DMS114 treated with DMSO at 0.1 percent for 48 hours (cell line): ENCODE data around the gene NLGN2.

ENCODE experiments used
- DNase-seq: peaks from one replicate; lab custom pipeline; 2025; ENCODE audit not compliant: unreplicated experiment; lab: John Stamatoyannopoulos, UW

Gene NLGN2

DNA sequence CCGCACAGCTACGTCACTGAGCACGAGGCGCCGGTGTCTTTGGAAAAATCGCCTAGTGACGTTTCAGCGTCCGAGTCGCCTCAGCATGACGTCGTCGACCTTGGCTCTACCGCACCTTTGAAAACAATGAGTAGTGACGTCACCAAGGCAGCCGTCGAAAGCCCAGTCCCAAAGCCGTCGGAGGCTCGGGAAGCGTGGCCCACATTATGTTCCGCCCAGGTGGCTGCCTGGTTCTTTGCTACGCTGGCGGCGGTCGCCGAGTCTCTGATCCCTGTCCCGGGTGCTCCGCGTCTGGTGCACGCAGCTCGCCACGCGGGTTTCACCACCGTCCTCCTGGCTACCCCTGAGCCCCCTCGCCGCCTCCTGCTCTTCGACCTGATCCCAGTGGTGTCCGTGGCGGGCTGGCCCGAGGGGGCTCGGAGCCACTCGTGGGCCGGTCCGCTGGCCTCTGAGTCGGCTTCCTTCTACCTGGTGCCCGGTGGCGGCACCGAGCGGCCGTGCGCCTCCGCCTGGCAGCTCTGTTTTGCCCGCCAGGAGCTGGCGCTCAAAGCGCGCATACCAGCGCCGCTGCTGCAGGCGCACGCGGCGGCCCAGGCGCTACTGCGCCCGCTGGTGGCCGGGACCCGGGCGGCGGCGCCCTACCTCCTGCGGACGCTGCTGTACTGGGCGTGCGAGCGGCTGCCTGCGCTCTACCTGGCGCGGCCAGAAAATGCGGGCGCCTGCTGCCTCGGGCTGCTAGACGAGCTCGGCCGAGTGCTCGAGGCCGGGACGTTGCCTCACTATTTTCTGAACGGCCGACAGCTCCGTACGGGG is 29.1 kb downstream of the NLGN2 start:
- DNase-seq: peak; percentile 36

DNA sequence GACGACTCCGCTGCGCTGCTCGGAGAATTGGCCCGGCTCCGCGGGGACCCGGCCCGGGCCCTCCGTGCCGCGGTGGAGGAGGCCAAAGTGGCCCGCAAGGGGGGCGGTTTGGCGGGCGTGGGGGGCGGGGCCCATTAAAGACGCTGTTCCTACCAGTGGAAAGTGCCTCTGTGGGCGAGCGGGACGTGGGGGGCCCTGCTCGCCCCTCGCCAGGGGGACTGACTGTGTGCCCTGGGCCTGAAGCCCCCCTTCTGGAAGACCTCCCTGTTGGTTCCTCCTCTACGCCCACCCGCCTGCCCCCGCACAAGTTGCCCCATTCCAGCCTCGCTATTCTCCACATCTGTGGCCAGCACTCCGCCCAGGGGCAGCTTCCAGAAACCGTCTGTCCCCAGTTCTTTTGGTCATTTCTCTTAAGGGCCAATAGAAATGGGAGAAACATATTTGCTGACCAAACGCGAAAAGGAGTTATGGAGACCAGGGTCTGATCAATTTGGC is 29.8 kb downstream of the NLGN2 start:
- no peak for DNase-seq

DNA sequence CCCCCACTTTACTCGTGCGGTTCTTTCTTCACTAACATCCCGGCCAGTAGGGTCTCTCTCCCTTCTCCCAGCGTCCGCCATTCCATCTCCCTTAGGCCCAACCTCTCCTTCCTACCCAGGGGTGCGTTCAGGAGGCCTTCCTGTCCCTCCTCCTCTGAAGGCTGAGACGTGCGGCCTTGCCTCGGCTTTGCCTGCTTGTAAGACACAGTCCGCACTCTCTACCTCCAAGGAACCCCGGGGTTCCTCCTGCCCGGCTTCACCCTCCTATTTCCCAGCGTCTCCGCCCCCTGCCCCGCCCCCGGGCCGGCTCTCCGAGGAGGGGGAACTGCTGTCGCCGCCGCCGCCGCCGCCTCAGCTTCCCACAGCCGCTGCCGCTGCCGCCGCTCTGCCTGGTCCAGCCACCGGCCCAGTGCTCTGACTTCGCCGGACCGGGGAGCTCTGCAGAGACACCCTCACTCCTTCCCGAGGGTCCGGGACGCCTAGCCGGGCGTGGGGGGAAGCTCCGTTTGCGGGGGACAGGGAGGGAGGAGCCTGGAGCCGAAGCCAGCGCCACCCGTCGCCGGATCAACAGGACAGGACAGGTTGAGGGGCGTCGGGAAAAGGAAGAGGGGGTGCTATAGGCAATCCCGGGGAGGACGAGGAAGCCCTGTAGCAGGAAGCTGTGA is 30.4 kb downstream of the NLGN2 start:
- peak; percentile 76 for DNase-seq

DNA sequence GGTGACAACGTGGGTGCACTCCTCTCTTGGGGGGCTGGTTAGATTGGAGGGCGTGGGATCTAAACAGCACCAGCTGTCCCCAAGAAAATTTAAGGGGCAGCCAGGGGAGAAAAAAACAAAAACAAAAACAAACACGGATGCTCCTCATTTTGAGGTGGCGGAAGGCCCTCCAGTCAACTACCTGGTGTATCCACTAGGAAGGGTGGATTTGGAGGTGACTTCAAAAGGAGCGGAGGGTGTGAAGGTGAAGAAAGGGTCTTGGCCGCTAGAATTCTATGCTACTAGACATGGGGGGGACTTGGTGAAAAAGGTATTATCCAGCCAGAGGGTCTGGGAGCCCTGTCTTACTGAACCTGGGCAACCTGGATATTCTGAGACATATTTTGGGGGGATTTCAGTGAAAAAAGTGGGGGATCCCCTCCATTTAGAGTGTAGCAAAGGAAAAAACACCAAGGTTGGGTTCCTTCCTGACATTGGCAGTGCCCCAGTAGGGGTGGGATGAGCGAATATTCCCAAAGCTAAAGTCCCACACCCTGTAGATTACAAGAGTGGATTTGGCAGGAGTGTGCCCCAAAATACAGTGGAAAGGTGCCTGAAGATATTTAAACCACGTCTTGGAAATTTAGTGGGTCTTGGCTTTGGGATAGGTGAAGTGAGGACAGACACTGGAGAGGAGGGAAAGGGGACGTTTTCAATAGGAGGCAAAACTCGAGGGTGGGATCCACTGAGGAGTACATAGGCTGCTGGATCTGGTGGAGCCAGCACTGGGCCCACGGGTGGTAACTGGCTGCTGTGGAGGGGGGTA is 31.2 kb downstream of the NLGN2 start:
- no peak for DNase-seq

DNA sequence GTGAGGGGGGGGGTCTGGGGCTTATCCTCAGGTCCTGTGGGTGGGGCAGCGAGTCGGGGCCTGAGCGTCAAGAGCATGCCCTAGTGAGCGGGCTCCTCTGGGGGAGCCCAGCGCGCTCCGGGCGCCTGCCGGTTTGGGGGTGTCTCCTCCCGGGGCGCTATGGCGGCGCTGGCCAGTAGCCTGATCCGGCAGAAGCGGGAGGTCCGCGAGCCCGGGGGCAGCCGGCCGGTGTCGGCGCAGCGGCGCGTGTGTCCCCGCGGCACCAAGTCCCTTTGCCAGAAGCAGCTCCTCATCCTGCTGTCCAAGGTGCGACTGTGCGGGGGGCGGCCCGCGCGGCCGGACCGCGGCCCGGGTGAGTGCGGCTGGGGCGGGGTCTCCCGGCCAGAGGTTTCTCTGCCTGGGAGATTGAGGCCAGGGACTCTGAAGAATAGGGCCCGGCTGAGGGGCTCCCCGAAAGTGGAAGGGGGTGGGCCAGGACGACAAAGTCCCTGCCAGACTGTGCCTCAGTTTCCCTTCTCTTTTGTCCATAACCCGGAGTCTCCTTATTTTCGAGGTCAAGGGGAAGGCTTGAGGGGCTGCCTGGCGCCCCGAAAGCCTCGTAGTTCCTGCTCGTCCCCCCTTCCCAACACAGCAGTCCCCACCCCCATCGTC is 31.9 kb downstream of the NLGN2 start, which contains the start of gene FGF11:
Gene FGF11 (plus strand): TSS at position 51 of the 651 bp plus-strand sequence. CDS start 109 bp downstream, at position 160.
- no peak for DNase-seq

DNA sequence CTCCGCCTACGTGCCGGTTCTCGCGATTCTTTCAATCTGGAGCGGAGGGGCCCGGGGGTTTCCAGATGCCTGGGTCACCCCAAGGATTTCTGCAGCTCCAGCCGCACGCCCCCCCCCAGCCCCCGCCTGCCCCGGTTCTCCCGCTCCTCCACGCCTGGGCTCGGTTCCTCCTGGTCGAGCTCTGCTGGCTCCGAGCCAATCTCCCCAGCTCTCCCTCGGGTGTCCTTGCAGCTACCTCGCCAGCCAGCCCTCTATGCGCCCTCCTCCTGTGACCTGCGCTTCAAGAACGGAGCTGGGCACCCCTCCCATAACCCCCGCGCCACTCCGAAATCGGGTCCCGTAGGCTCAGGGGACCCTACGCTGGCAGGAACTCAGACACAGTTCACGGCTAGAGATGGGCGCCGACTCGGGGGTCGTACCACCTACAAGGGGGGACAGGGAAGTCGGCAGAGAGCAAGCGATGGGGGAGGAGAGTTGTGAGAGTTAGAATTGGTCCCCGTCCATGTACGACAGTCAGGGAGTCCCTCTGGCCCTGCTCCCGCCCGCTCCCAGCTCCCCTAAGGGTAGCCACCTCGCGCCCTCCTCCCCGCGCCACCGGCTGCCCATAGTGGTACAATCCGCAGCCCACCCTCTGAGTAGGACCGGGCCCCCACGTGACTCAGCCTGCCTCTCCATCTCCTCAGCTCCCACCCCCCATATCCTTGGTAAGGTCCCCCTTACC is 32.6 kb downstream of the NLGN2 start:
- DNase-seq: no peak

DNA sequence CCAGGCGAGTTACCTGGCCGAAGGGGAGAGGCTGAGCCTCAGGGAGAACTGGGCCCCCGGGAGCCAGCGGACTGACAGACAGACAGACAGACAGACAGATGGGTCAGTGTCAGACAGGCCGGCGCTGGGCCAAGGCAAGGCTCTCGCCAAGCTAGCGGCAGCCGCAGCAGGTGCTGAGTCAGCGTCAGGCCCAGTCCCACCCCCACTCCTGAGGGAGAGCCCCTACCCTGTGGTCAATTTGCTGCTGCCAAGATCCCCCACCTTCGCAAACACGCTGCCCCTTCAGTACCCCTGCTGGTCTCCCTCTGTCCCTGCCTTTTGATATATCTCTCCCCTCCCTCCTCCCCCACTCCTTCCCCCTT is 33.2 kb downstream of the NLGN2 start:
- DNase-seq: no peak

DNA sequence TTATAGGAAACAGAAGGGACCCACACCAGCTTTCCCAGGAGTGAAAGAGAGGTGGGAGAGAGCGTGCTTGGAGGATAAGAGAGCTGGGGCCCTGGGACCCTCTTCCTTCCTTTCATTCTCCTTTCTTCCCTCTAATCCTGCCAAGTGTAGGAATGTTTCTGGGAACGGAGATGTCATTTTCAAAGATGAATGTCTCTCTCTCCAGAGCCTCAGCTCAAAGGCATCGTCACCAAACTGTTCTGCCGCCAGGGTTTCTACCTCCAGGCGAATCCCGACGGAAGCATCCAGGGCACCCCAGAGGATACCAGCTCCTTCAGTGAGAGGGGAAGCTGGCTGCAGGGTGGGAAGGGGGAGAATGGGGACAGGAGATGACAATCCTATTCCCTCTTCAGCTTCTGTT is 33.6 kb downstream of the NLGN2 start:
- no peak for DNase-seq

DNA sequence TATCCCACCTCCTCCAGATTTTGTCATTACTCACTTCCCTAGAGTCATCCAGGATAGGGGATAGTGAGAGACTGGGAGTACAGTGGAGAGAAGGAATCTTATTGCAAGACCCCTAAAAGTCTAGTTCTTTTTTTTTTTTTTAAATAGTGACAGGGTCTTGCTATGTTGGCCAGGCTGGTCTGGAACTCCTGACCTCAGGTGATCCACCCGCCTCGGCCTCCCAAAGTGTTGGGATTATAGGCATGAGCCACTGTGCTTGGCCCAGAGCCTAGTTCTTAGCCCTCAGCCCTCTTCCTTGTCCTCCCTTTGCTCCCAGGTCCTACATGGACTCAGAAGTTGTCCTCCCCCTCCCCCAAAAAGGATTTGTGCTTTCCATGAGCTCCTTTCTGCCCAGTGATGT is 34.5 kb downstream of the NLGN2 start:
- DNase-seq: no peak

DNA sequence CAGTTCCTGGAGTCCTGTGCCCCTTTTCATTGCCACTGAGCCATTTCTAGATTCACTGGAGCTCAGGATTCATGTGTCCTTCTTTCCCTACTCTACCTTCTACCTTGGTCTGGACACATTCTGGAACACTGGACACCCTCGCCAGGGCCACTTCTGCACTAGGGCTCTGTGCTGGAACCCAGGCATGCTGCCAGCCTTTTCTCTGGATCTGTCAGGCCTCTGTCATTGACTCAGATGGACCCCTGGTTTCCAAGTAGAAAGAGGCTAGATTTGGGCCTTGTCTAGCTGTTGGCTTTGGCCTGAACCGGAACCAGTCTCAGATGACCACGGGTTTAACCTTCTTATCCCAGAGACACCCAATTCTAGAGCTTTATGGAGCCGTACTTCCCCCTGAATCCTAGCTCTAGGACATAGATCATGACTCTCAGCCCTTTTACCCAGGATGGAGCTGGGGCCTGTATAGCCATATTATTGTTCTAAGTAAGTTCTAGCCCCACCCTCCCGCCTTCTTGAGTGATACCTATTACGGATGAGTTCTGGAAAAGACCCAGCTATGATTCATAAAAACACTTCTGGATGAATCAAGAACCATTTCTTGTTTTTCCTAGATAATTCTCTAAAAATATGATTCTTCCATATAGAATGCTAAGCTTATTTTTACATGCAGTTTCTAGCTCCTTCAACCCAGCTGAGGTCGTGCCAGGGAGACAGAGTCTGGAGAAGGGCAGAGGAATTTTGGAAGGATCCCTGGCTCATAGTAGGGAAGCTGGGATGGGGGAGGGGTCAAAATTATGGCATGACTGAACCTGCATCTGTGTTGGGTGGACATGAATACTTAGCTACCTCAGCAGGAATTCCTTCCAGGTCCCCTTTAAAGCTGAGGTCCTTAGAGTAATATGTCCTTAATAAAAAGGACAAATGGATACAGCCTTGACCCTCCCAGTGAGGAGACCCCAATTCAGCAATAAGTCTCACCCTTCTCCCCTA is 36.1 kb downstream of the NLGN2 start:
- no peak for DNase-seq

DNA sequence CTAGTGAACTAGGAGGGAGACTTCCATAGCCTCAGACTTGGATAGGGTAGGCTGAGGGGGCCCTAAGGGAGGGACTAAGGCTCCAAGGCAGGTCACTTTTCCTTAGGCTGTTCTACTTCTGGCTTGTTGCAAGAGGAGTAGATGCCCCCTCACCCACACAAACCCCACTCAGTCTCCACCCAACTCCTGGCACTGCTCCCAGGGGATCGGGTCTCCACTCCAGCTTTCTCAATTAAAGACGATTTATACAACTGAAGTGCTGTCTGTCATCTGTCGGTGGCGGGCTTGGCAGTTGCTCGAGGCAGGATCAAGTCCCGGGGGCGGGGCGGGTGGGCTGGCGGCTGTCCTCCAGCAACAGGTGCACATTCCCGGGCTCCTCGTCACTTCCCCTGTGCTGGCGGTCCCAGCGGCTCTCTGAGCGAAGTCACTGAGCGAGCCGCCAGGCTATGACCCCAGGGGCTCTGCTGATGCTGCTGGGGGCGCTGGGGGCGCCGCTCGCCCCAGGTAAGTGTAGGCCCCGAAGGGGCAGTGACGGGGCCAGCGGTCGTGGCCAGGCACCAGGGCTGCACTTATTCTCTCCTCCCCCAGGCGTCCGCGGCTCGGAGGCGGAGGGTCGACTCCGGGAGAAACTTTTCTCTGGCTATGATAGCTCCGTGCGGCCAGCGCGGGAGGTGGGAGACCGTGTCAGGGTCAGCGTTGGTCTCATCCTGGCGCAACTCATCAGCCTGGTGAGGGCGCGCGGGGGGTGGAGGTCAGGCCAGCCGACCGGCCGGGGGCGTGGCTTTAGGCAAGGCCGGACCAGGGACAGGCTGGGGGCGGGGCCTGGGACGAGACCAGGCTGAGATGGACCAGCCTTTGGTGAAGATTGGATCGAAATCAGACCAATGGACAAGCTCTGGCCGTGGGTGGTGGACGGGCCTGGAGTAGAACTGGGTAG is 37.3 kb downstream of the NLGN2 start, which contains the start of gene CHRNB1:
Gene CHRNB1 (plus strand): TSS at position 380 of the 937 bp plus-strand sequence. CDS start 67 bp downstream, at position 447.
- DNase-seq: no peak

DNA sequence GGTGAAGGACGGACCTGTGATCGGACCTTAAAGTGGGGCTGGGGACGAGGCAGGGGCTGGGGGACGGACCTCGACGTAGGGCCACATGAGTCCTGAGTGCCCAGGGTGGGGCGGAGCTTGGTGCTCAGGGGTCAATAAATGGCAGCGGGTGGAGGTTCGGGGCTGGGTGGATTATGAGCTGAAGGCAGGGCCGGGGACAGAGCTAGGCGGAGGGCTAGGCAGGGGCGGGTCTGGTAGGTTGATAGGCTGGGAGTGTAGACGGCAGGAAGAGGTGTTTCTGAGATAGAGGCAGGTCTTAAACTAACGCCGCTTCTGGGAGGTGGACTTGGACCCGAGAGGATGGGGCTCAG is 37.9 kb downstream of the NLGN2 start:
- DNase-seq: no peak

DNA sequence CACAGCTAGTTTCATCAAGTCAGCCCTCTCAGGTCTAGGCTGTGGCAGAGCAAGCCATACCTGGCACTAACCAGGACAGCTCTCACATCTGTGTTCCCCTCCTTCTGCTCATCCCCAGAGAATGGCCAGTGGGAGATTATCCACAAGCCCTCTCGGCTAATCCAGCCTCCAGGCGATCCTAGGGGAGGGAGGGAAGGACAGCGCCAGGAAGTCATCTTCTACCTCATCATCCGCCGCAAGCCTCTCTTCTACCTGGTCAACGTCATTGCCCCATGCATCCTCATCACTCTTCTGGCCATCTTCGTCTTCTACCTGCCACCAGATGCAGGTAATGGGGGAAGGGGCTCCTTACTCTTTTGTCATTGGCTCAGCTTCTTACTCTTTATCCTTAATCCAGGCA is 40.8 kb downstream of the NLGN2 start:
- DNase-seq: no peak

DNA sequence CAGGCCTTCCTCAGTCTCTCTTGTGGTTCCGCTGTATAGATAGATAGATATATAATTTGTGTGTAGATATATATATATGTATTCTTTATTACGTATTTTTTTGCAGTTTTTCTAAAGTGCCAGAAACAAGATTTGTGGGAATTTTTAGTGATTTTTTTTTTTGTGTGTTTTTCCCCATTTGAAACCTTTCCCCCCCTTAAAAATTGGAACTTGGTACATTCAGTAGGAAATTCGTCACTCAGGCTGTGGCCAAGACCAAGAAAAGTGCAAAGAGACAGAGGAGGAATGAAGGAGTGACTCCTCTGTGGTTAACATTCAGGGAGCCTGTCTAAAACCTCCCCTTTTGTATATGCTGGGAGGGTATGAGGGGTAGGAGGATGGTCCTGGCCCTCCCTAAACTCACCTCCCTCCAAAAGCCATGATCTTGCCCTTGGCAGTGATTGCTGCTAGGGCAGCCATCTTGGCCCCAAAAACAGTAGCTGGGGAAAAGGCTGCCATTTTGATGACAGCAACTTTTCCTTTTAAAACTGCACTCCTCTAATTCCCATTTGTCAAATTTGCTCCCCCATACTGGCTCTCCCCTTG is 52.4 kb downstream of the NLGN2 start:
- no peak for DNase-seq

DNA sequence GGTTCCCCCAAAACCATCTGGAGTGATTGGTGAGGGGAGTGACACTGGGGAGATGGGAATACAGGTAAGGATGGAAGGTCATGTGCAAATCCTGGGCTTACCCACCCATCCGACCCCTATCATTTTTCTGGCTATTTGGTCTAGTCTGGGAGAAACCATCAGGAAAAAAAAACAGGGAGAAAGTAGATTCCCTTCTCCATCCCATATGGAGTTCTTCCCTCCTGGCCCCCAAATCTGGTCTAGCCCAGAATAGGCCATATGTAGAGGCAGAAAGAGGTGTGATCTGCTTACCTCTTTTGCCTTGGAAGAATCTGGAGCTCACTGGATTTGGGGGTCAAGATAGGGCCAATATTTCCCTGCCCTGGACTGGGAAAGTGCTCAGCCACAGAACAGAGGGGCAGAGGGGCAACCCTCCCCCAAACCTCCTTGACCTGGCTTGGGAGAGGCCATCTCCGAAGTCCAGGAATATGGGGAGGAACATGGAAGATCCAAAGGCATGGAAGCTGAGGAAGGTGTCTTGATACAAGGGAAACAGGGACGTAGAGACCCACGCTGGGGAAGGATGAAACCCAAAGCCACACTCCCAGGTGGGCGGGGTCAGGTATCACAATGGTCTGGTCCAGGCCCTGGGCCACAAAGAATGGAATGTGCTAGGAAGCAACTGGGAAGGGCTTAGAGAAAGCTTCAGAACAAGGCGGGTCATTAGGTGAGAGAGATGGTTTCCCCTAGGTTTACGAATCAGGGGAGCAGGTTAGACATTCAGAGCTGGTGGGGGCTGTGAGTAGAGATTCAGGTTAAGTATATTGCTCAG is 53.4 kb downstream of the NLGN2 start:
- DNase-seq: no peak

DNA sequence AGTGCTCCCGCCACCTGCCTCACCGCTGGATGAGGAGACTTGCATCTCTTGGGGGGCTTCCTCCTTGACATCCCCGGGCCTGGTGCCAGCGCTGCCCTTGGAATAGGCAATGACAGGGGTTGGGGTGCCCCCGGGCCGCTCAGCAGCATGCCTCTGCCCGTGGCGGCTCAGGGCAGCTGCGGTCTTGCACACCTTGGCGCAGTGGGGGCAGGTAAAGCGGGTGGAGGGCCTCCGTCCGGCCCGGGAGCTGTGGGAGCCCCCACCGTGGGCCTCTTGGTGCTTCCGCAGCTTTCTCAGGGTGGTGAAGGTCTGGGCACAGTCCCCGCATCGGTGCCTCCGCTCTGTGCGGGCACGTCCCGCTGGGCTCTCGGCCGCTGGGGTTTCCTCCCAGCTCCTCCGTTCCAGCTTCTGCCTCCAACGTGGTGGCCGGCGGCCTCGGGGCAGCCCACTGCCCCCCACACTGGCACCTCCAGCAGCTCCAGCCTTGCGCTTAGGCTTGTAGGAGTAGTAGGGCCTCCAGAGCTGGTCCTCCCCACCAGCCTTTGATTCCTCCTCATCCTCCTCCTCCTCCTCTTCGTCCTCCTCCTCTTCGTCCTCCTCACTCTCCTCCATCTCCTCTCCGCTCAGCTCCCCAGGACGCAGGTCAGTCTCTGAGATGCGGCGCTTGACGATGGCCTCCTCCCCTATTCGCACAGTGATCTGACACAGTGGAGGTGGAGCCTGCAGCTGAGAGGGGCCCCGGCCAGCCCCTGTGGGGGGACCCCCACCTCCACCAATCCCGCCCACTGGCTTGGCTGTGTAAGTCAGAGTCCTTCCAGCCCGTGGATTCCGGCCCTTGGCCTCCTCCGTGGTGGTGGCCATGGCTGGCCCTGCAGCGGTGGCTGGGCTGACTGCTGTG is 55.1 kb downstream of the NLGN2 start:
- DNase-seq: no peak
